Measurements from ENCODE around the gene GRIPAP1.

GRIPAP1 gene, protein sequence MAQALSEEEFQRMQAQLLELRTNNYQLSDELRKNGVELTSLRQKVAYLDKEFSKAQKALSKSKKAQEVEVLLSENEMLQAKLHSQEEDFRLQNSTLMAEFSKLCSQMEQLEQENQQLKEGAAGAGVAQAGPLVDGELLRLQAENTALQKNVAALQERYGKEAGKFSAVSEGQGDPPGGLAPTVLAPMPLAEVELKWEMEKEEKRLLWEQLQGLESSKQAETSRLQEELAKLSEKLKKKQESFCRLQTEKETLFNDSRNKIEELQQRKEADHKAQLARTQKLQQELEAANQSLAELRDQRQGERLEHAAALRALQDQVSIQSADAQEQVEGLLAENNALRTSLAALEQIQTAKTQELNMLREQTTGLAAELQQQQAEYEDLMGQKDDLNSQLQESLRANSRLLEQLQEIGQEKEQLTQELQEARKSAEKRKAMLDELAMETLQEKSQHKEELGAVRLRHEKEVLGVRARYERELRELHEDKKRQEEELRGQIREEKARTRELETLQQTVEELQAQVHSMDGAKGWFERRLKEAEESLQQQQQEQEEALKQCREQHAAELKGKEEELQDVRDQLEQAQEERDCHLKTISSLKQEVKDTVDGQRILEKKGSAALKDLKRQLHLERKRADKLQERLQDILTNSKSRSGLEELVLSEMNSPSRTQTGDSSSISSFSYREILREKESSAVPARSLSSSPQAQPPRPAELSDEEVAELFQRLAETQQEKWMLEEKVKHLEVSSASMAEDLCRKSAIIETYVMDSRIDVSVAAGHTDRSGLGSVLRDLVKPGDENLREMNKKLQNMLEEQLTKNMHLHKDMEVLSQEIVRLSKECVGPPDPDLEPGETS

DNA sequence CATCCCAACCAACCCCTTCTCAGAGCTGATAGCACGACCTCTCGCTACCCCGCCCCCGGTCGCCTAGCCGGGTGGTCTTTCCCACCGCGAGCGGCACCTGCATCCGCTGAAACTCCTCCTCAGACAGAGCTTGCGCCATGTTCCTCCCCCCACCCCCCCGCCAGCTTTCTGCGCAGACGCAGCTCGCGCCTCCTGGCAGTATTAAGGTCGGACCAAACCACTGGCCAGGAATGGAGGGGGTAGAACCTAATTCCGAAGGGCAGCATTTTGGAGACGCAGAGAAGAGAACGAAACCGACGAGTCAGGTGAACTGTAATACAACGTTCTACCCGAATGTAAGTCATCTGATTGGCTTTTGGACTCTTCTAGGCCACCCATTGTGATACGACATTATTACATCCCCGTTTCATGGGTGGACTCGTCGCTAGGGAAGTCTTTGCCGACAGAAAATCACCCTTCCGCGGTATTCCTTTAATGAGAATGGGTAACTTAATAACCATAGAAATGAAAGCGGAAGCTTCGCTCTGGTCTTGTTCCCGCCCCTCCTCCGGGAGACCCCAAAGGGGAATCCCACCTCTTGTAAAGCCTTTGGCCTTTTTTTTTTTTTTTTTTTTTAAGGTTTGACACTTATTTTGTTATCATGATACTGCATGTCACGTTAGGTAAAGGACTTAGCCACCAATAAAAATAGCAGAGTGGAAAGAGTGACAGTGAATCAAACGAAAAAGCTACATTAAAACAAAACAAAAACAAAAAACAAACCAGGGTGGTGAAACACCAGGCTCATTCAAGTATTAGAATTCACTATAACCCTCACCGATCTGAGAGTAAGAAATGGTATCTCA is at the start of gene GRIPAP1:
TSS of gene GRIPAP1 (minus strand) at position 174 of the 845 bp plus-strand sequence. CDS start at position 139, 35 bp downstream.
- peak; percentile 82 for DNase-seq (ENCODE audit: low spot score)

DNA sequence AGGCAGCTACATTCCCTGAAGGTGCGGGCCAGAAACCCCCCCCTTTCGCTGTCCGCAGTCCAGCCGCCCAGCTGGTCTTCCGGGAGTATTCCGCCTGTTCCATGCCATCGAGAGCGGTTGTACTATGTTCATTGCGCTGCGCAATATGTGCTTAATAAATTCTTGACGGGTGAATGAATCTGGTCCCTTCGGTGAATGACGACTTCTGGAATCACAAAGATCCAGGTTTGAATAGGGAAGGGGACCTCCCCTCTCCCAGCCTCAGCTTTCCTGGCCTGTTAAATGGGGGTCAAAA is 41.9 kb upstream of the GRIPAP1 start:
- no peak for DNase-seq (ENCODE audit: low spot score)

DNA sequence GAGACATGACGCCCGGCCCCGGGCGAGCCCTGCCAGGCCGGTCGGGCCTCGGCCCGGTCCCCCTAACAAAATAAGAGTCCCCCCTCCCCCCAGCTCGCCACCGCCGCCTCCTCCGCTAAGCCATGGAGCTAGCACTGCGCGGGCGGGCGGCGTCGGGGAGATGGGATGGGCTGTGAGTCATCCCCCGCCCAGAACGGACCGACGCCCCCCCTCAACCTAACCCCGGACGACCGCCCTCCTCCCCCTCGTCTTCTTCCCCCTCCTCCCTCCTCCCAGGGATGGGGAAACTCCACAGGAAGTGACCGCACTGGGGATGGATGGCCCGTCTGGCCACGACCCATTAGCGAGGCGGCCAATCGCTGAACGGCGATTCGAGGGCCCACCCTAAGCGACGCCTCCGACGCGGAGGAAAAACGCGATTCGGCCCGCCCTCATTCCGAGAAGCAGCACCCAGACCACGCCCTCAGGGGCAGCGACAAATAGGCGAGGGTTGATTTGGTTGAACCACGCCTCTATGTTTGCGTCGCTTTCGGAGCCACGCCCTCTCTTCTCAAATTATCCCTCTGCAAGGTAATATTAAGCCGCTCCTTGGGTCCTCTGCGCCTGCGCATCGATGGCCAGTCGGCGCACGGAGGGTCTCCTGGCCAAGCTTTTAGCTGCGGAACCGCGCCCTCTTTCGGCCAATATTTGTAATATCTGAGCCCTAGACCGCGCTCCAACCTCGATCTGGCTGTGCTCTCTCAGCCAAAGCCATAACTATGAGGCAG is 41.3 kb upstream of the GRIPAP1 start, which contains the start of gene TFE3:
TSS of gene TFE3 (minus strand) at position 138 of the 767 bp plus-strand sequence. CDS start at position 7, 131 bp downstream.
- peak; percentile 97 for DNase-seq (ENCODE audit: low spot score)

DNA sequence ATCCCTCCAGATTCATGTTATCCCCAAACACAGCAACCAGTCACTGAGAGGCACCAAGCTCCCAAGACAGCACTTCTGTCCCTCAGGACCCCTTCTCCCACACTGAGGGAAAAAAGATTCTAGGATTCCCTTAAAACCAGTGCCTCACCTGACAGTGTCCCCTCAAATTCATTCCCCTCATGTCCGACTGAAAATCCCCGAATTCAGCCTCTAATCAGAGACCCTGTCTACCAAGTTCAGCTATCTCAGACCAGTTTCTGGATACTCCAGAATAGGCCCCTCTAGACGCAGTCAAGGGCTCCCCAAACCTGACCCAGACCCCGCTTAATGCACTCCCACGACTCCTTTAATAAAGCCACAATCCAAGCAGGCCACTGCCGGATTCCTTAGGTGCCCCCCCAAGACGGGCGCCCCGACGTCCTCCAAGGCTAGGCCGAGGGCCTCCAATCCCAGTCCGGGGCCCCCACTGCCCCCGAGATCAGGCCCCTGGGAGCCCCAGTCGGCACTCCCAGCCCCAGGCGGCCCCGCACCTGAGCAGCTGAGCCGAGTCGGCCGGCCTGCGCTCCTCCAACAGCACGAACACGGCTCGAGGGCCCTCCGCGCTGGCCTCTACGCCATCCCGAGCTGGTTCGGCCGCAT is 40.6 kb upstream of the GRIPAP1 start:
- no peak for DNase-seq (ENCODE audit: low spot score)

DNA sequence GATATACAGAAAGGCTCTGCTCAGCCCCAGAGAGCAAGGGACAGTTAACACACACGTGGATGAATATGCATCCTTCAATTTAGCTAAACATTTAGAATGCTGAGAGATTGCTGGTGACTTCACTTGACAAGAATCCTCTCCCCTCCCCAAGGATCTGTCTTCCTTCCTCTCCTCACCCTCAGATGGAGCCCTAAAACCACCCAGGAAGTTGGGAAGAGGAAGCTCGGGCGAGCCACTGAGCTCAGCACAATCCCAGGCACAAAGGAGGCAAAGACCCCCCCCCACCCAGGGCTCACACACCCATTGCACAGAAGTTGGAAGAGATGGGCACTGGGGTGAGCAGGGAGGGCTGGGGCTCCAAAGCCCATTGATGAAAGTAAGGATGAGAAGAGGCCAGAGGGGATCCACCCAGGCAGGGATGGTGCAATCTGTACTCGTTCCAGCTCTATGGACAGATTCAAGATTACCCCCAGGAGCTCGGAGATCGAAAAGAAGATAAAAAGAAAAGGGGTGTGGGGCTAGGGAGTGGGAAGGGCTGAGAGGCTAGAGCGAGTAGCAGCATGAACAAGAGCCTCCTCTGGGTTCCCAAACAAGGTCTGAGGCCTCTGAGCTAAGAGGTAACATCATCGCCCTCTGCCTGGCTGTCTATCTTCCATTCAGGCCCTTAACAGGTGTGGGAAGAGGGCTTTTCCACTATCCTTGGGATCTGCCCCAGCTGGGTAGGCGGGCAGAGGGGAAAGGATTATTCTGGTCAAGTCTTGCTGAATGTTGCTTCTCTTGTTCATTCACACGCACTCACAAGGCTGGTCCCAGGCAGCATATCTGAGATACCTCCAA is 39.9 kb upstream of the GRIPAP1 start:
- no peak for DNase-seq (ENCODE audit: low spot score)

DNA sequence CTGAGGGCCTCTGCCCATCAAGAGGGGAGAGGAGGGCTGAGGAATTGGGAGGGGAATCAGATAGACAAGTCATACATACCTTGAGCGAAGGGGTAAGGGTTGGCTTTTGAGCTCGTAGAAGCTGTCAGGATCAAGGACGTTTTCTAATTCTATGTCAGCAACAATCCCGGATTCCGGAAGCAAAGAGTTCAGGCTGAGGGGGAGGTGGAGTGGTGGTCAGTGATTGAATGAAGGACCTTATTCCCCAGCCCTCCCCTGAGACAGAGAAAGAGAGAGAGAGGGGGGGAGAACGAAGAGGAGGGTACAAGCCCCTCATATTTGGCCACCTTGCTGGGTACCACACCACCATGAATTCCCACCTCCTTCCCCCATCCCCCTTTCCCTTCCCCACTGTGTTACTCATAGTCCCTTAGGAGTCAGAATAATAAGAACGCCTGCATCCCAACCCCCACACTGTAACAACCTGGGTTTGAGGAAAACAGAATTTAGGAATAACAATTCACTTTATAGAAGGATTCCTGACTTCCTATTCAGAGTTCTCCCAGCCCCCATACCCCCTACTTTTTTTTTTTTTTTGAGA is 38.4 kb upstream of the GRIPAP1 start:
- DNase-seq (ENCODE audit: low spot score), result no peak

DNA sequence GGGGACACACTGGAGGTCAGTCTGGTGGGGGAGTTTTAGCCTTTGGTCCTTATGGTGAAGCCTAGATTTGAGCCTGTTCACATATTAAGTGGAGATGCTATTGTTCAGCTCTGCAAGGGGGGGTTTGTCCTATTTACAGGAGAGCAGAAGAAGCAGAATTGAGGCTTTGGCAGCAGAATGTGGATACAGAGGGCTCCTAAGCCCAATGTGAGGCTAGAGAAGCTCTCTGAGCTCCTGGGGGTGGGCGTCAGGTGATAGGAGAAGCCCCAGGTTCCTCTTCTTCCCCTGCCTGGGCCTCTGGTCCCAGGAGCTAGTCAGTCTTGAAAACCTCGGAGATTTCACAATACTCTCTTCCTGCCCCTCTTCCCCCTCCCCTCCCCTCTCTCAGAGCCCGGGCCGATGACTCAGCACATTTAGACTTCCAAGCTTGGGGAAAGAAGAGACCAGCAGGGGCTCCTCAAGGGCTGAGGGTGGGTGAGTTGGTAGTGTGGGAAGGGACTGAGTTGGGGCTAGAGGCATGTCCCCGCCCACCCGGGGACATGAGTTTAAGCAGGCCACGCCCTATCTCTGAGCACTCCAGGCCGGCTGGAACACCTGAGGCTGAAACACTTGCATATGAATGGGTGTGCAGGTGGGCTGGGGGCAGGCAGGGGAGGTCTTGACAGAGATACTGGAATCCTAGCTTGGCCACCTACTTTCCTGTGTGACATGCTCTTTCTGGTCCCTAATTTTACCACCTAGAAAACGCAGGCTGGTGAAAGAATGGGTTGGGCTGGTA is 37.7 kb upstream of the GRIPAP1 start:
- peak; percentile 46 for DNase-seq (ENCODE audit: low spot score)

DNA sequence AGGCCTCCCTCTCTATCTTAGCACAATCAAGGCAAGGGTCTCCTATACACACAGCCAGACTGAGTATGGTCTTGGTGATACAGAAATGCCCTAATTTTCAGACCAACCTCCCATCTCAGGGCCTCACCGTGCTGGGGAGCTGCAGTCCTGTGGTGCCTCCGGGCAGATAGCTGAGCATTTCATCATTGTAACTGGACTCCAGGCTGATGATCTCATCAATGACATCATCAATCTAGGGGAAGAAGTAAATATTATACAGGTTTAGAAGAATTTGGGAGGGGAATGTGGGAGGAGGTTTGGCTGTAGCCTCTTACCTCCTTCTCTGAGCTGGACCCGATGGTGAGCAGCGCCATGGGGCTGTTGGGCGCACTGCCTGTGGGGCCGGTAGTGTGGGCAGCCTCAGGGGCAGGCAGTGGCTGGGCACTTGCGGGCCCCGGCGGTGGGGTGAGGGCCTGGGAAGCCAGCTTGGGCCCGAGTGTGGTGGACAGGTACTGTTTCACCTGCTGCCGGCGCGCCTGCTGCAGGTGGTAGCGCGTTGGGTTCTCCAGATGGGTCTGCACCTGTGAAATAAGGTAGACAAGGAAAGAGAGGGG is 35.9 kb upstream of the GRIPAP1 start:
- no peak for DNase-seq (ENCODE audit: low spot score)

DNA sequence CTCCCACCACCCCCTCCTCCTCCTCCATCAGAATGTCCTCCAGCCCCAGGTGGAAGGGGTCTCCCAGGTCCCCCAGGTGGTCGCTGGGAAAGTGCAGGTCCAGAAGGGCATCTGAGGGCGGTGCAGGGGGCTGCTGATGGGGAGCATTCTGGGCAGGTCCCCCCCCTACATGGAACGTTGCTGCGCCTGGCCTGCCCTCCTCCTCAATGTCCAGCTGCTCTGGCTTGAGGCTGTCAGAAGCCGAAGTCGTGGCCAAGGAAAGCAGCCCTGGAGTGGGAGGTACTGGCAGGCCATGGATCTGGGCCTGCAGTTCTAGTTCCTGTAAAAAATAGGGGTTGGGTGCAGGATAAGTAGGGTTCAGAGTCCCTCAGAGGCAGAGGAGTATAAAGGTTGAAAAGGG is 28.2 kb upstream of the GRIPAP1 start:
- DNase-seq (ENCODE audit: low spot score), result no peak

DNA sequence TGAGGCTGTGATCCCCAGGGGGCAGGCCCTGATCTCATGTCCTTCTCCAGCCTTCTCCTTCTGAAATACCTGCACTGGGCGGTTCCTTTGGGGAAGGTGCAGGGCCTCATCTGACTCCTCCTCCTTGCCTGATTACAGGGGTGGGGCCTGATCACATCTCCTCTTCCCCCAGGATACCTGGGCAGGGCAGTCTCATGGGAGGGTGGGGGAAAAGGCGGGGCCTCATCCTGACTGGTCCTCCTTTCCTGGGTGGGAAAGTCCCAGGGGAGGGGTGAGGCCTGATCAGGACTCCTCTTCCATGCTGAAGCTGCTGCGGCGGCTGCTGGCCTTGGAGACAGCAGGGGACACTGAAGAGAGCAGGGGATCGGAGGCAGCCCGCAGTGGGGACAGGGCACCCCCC is 27.8 kb upstream of the GRIPAP1 start:
- no peak for DNase-seq (ENCODE audit: low spot score)

DNA sequence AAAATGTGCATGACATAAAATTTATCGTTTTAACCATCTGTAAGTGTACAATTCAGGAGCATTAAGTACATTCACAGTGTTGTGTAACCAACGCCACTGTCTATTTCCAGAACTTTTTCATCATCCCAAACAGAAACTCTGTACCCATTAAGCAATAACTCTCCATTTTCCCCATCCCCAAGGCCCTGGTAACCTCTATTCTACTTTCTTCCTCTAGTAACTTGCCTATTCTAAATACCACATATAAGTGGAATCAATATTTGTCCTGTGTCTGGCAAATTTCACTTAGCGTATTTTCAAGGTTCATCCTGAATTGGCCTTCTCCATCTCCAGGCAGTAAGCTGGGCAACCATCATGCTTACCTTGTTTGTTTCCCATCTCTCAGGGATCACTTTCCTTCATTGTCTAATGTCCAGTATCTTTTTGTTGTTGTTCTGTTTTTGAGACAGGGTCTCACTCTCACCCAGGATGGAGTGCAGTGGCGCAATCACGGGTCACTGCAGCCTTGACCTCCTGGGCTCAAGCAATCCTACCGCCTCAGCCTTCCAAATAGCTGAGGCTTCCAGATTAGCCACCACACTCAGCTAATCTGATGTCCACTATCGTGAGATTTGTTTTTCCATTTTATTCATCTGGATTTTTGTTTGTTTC is 17.7 kb upstream of the GRIPAP1 start:
- no peak for DNase-seq (ENCODE audit: low spot score)

DNA sequence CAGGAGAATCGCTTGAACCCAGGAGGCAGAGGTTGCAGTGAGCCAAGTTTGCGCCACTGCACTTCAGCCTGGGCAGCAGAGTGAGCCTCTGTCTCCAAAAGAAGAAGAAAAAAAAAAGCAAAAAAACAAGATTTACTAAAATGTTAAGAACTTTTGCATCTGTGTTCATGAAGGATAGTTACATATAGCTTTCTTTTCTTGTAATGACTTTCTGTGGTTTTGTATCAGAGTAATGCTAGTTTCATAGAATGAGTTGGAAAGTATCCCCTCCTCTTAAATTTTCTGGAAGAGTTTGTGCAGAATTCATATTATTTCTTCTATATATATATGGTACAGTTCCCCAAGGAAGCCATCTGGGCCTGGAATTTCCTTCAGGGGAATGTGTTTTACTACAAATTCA is 17.0 kb upstream of the GRIPAP1 start:
- no peak for DNase-seq (ENCODE audit: low spot score)

DNA sequence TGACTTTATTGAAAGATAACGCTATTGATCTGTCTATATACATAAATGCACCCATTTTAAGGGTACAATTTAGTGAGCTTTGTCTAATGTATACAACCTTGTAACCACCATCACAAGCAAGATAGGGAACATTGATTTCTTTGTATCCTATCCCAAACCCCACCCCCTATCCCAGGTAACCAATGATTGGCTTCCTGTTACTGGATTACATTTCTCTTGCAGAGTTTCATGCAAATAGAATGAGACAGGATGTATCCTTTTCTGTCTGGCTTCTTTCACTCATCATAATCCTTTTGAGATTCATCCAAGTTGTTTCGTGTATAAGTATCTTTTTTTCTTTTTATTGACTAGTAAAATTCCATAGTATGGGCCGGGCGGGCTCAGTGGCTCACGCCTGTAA is 1.6 kb upstream of the GRIPAP1 start:
- no peak for DNase-seq (ENCODE audit: low spot score)

DNA sequence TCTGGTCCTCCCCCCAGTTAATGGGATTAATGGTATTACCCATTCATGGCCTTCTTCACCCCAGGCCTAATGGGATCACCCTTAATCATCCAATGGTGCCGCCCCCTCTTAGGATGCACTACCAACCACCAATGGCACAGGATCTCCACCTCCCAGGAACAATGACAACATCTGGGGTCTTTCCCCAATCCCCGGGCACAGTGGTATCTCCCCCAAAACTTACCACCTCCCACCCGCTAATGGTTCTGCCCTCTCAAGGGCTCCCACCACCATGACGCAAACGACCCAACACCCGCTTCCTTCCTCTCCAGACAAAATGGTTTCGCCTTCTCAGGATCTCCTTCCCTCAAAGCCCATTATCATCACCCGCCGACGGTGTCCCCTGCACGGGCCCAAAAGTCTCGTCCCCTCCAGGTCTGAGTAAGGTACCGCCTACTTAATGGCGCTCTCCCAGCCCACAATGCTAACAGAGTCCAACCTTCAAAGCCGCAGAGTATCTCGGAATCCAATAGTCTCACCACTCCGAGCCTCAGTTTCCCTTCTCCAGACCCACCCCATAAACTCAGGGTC is 458 bp downstream of the GRIPAP1 start:
- peak; percentile 15 for DNase-seq (ENCODE audit: low spot score)

DNA sequence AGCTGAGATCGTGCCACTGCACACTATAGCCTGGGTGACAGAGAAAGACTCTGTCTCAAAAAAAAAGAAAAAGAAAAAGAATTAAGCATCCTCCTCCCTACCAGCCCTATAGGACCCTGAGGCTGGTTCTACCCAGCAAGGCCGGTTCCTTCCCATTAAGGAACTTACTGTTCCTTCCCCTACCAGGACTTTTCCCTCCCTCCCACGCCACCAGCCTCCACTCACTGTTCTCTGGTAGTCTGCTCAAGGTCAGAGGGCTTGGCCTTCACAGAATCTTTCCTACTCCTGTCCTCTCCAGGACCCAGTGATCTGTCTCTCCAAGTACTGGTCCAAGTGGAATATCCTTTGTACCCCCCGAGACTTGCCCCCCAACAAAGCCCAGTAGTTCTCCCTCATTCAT is 1.4 kb downstream of the GRIPAP1 start:
- DNase-seq (ENCODE audit: low spot score), result no peak

DNA sequence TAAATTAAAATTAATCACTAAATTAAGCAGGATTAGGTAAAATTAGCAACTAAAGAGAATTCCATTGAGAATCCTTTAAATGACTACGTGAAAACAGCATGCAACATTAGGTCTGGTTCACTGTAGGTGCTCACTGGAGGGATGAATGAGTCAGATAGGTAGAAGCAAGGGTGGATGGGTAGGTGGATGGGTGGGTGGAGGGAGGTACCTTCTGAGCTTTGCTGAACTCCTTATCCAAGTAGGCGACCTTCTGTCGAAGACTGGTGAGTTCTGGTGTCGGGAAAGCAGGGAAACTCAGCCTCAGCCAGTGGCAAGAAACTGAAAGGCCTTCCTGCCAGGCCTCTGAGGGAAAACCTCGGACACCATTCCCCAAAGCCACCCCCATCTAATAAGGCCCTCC is 3.0 kb downstream of the GRIPAP1 start:
- no peak for DNase-seq (ENCODE audit: low spot score)

DNA sequence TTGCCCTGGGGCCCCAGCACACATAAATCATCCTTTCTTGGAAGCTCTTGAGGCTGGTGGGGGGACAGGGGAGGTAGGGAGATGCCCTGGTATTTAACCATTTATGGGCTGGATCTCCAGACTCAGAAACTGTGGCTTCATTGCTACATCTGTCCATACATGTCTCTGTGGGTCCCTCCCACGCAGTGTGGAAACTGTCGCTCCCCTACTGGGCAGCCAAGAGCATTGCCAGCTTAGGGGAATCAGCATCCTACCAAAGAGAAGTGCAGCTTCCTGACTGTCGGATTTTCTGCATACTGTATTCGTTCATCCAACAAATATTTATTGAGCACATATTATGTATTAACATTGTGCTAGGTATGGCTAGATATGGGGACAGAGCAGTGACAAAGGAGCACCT is 3.7 kb downstream of the GRIPAP1 start:
- no peak for DNase-seq (ENCODE audit: low spot score)

DNA sequence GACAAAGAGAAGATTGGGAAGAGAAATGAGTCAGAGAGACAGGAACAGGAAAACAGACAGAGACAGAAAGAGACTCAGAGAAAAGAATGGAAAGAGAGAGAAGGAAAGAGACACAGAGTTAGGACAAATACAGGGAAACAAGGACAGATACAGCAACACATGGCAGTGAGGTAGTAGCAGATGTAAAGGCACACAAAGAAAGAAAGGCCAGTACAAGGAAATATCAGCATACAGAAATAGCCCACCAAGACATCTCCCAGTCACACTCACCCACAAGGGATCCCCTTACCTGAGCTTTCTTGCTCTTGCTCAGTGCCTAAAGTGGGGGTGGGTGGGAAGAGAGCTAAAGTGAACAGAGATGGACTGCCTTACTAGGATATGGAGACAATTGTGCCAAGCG is 4.2 kb downstream of the GRIPAP1 start:
- DNase-seq (ENCODE audit: low spot score), result no peak
